HL-60 (cell line): Measurements from ENCODE around the gene IFNL1.

ENCODE experiments used
- DNase-seq, 2 experiments: peaks; one replicate each; pipeline ENCODE4 v3.0.0-alpha.2; 2010 to 2020; ENCODE audit warnings: low read depth in 1 of 2, low spot score in 1 of 2
- H3K27ac ChIP-seq: fragments of 250-450 bp; sonication (Bioruptor Pico); replicated peaks from 2 replicates; pipeline ENCODE4 v1.5.1; 2020; ENCODE audit warnings: mild to moderate bottlenecking, moderate library complexity
- H3K27me3 ChIP-seq: fragments of 250-450 bp; sonication (Bioruptor Pico); 2 replicates; pipeline ENCODE4 v1.5.1; 2021; ENCODE audit warnings: mild to moderate bottlenecking, moderate library complexity; ENCODE audit not compliant: insufficient read depth, poor library complexity, severe bottlenecking
- H3K4me3 ChIP-seq: replicated peaks from 2 replicates; pipeline ENCODE4 v1.5.1; 2011; ENCODE audit warnings: mild to moderate bottlenecking, control low read depth, low read length; ENCODE audit not compliant: insufficient read depth
- CTCF ChIP-seq: IDR thresholded peaks from one replicate; pipeline ENCODE4 v1.5.1; 2011; ENCODE audit warnings: low read length, control low read depth, inconsistent platforms; ENCODE audit not compliant: insufficient read depth
- GABPA ChIP-seq: IDR thresholded peaks from 2 replicates; pipeline ENCODE4 v1.6.1; 2012; ENCODE audit warnings: low read depth
- POLR2AphosphoS5 ChIP-seq: IDR thresholded peaks from 2 replicates; pipeline ENCODE4 v1.6.1; 2012; ENCODE audit warnings: low read depth
- SPI1 ChIP-seq: IDR thresholded peaks from 2 replicates; pipeline ENCODE4 v1.6.1; 2012; ENCODE audit warnings: low read depth, mild to moderate bottlenecking, borderline replicate concordance
- TF ChIP-seq, protein P1 (sequence below): IDR thresholded peaks from 2 replicates; pipeline ENCODE4 v1.6.1; 2012; ENCODE audit warnings: low read depth; ENCODE audit not compliant: insufficient replicate concordance

IFNL1 gene

GRCh38 chr19:39257227-39257626, 39.0 kb upstream of the IFNL1 start:
- no peak overlapping the region for H3K4me3 ChIP-seq
- DNase-seq, result no peak
- TF ChIP-seq POLR2AphosphoS5 (no peak), SPI1 (no peak), GABPA (no peak), CTCF (no peak)
- TF ChIP-seq, protein P1, sequence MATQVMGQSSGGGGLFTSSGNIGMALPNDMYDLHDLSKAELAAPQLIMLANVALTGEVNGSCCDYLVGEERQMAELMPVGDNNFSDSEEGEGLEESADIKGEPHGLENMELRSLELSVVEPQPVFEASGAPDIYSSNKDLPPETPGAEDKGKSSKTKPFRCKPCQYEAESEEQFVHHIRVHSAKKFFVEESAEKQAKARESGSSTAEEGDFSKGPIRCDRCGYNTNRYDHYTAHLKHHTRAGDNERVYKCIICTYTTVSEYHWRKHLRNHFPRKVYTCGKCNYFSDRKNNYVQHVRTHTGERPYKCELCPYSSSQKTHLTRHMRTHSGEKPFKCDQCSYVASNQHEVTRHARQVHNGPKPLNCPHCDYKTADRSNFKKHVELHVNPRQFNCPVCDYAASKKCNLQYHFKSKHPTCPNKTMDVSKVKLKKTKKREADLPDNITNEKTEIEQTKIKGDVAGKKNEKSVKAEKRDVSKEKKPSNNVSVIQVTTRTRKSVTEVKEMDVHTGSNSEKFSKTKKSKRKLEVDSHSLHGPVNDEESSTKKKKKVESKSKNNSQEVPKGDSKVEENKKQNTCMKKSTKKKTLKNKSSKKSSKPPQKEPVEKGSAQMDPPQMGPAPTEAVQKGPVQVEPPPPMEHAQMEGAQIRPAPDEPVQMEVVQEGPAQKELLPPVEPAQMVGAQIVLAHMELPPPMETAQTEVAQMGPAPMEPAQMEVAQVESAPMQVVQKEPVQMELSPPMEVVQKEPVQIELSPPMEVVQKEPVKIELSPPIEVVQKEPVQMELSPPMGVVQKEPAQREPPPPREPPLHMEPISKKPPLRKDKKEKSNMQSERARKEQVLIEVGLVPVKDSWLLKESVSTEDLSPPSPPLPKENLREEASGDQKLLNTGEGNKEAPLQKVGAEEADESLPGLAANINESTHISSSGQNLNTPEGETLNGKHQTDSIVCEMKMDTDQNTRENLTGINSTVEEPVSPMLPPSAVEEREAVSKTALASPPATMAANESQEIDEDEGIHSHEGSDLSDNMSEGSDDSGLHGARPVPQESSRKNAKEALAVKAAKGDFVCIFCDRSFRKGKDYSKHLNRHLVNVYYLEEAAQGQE, result no peak
- no peak overlapping the region for H3K27ac ChIP-seq
- H3K27me3 ChIP-seq, result peaks cover 4% of the 10 kb centered on the region

- no peak overlapping the region for H3K4me3 ChIP-seq
- DNase-seq, result no peak
- H3K27ac ChIP-seq, result no peak overlapping the region
- TF ChIP-seq POLR2AphosphoS5 (no peak), GABPA (no peak), CTCF (no peak), SPI1 (no peak)
- TF ChIP-seq, protein P1, result no peak
- H3K27me3 ChIP-seq, result peaks cover 23% of the 10 kb centered on the region
Observed at GRCh38 chr19:39261704-39262103, 34.5 kb upstream of the IFNL1 start.

DNA sequence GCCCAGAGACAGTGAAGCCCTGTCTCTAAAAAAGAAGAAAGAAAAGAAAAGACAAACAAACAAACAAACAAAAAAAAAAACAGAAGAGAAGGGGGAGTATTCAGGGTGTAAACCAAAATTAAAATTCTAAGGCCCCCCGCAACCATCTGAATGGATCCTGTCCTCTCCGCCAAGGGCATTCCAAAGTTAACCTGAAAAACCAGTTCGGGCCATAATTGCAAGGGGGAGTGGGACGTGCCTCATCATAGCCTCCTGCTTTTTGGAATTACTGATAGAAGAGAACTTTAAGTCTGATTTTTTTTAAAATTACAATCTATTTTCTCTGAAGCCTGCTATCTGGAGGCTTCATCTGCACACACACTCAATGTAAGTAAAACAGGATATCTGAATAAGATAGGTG, 33.7 kb upstream of the IFNL1 start:
- DNase-seq, result no peak
- TF ChIP-seq SPI1, result no peak
- no peak for TF ChIP-seq CTCF
- TF ChIP-seq POLR2AphosphoS5, result no peak
- no peak for TF ChIP-seq GABPA
- TF ChIP-seq, protein P1, result no peak
- Histone ChIP-seq H3K27me3 (peaks cover 23% of the 10 kb centered on the region), H3K4me3 (no peak overlapping the region), H3K27ac (no peak overlapping the region)
